T-cell (primary cell): Measurements from ENCODE around the gene ALDH16A1. TPM values are rescaled to one million over a fixed set of nuclear protein-coding genes. Genes with fewer than 3 reads are reported as not detected.

Experiments used
- ATAC-seq, 4 experiments: fragments of 200-7000 bp in 3 of 4; fragments of 150-1000 bp in 1 of 4; cut with Tn5 transposase; replicated peaks in 1 of 4; 1 replicate in 3 of 4; 2 replicates in 1 of 4; pipeline ENCODE4 v1.10.0; 2021; ENCODE audit warnings: moderate library complexity in 3 of 4, mild to moderate bottlenecking in 2 of 4, moderate number of reproducible peaks in 1 of 4
- CTCF ChIA-PET, 2 donors: fragments of 300-600 bp; sonication (Branson Sonifier 250); formaldehyde crosslinking; loops; one replicate each; lab custom pipeline; 2022; ENCODE audit warnings: antibody characterized with exemption in 2 of 2; lab: Charles Lee
- POLR2A ChIA-PET, 2 donors: fragments of 300-600 bp; sonication (Branson Sonifier 250); formaldehyde crosslinking; loops; one replicate each; lab custom pipeline; 2022; ENCODE audit warnings: antibody characterized with exemption in 2 of 2; lab: Charles Lee
- DNase-seq, 35 experiments: peaks; one replicate each; pipeline versions ENCODE4 v3.0.0 to v3.0.0-alpha.2; 2013 to 2023
- H3K27ac ChIP-seq: one replicate; pipeline ENCODE4 v1.5.1; 2013; ENCODE audit warnings: low read length
- H3K27me3 ChIP-seq, 2 experiments: replicated peaks in 1 of 2; 1 replicate in 1 of 2; 2 replicates in 1 of 2; pipeline versions ENCODE4 v1.6.1 to v1.7.0; 2013; ENCODE audit warnings: low read length in 1 of 2, mixed read lengths in 1 of 2; ENCODE audit not compliant: control insufficient read depth in 2 of 2, insufficient read depth in 2 of 2; ENCODE audit errors: extremely low read depth in 1 of 2
- H3K36me3 ChIP-seq, 2 donors: 1 replicate in 1 of 2; 2 replicates in 1 of 2; pipeline versions ENCODE4 v1.6.1 to v1.7.0; 2013; ENCODE audit warnings: low read length in 1 of 2; ENCODE audit not compliant: control insufficient read depth in 2 of 2, insufficient read depth in 1 of 2; ENCODE audit errors: extremely low read depth in 1 of 2
- H3K4me1 ChIP-seq, 2 experiments: 1 replicate in 1 of 2; 2 replicates in 1 of 2; pipeline versions ENCODE4 v1.6.1 to v1.7.0; 2013; ENCODE audit warnings: low read length in 2 of 2, mixed read lengths in 1 of 2; ENCODE audit not compliant: insufficient read depth in 2 of 2, control insufficient read depth in 1 of 2; ENCODE audit errors: extremely low read depth in 1 of 2
- H3K4me3 ChIP-seq, 2 donors: 1 replicate in 1 of 2; 2 replicates in 1 of 2; pipeline versions ENCODE4 v1.5.1 to v1.7.0; 2013; ENCODE audit warnings: mild to moderate bottlenecking in 2 of 2, low read length in 1 of 2, moderate library complexity in 1 of 2; ENCODE audit not compliant: control insufficient read depth in 1 of 2; ENCODE audit errors: extremely low read depth in 1 of 2
- H3K9me3 ChIP-seq: 2 replicates; pipeline ENCODE4 v1.7.0; 2013
- H3K27ac Mint-ChIP-seq, 2 donors: one replicate each; pipeline ENCODE4 v1.8.0; 2020 to 2021; ENCODE audit warnings: mild to moderate bottlenecking in 2 of 2, mixed read lengths in 2 of 2
- H3K27me3 Mint-ChIP-seq, 2 donors: one replicate each; pipeline ENCODE4 v1.8.0; 2021 to 2022; ENCODE audit warnings: mixed read lengths in 2 of 2
- H3K36me3 Mint-ChIP-seq: one replicate; pipeline ENCODE4 v1.8.0; 2021; ENCODE audit warnings: mixed read lengths
- H3K4me1 Mint-ChIP-seq, 3 donors: one replicate each; pipeline ENCODE4 v1.8.0; 2020 to 2022; ENCODE audit warnings: mixed read lengths in 3 of 3, mild to moderate bottlenecking in 1 of 3
- H3K4me3 Mint-ChIP-seq, 3 donors: one replicate each; pipeline ENCODE4 v1.8.0; 2020 to 2022; ENCODE audit warnings: mild to moderate bottlenecking in 3 of 3, mixed read lengths in 3 of 3, moderate library complexity in 3 of 3
- H3K9me3 Mint-ChIP-seq, 3 donors: one replicate each; pipeline ENCODE4 v1.8.0; 2020 to 2022; ENCODE audit warnings: mixed read lengths in 3 of 3
- WGBS: methylation state at CpG from one replicate; pipeline ENCODE4 v1.1.5; 2013; ENCODE audit warnings: missing lambda C conversion rate; ENCODE audit not compliant: insufficient coverage; 5-methylcytosine and 5-hydroxymethylcytosine counted together
- total RNA-seq, 35 experiments: library from RNA in 6 of 35; stranded (reverse) in 6 of 35; fragments of 120-200 nt in 1 of 35; gene quantifications; one replicate each; pipeline versions ENCODE4 v1.2.1 to v1.2.4 and lab custom pipeline; 2013 to 2026

ALDH16A1 gene
- total RNA-seq, 5 donors from 2014 or later (not counting 1 experiment from before 2014, with no cell fraction given) = 32.8 to 57.2 (median 46.3) TPM

GRCh38 chr19:49417088-49417487 is 35.9 kb upstream of the ALDH16A1 start:
- no peaks in the 10 kb centered on the region for H3K36me3 Mint-ChIP-seq
- Histone ChIP-seq H3K27ac (no peak overlapping the region), H3K27me3 (peaks cover 3 to 61% of the 10 kb centered on the region in 2 experiments), H3K4me3 (no peak overlapping the region), H3K36me3 (no peaks in the 10 kb centered on the region), H3K9me3 (no peaks in the 10 kb centered on the region), H3K4me1 (peaks cover 4 to 18% of the 10 kb centered on the region in 2 experiments)
- no peak overlapping the region for H3K27ac Mint-ChIP-seq
- WGBS = 43% methylated on average over 2 of the region's 7 CpGs
- DNase-seq (no peak), ATAC-seq (no peak)
- peaks cover 19 to 26% (median 25%) of the 10 kb centered on the region in 3 donors for H3K4me1 Mint-ChIP-seq
- H3K9me3 Mint-ChIP-seq = no peaks in the 10 kb centered on the region
- POLR2A ChIA-PET = no interaction called here
- CTCF ChIA-PET = no interaction called here
- H3K4me3 Mint-ChIP-seq = no peak overlapping the region
- peaks cover 42 to 50% of the 10 kb centered on the region in 2 donors for H3K27me3 Mint-ChIP-seq

GRCh38 chr19:49418511-49418910 is 34.5 kb upstream of the ALDH16A1 start:
- Mint-ChIP-seq H3K4me3 (no peak overlapping the region), H3K27me3 (peaks cover 51 to 60% of the 10 kb centered on the region in 2 donors), H3K27ac (peak overlapping the region in 1 of 2 donors; percentile 63), H3K4me1 (peaks cover 24 to 32% (median 31%) of the 10 kb centered on the region in 3 donors), H3K36me3 (no peaks in the 10 kb centered on the region), H3K9me3 (no peaks in the 10 kb centered on the region)
- Histone ChIP-seq H3K4me3 (no peak overlapping the region), H3K4me1 (peaks cover 8 to 27% of the 10 kb centered on the region in 2 experiments), H3K36me3 (no peaks in the 10 kb centered on the region), H3K27ac (no peak overlapping the region), H3K9me3 (no peaks in the 10 kb centered on the region), H3K27me3 (peaks cover 6 to 76% of the 10 kb centered on the region in 2 experiments)
- 43% methylated on average over 1 of the region's 5 CpGs for WGBS
- ATAC-seq (no peak), DNase-seq (no peak)
- CTCF ChIA-PET = no interaction called here
- POLR2A ChIA-PET = no interaction called here

GRCh38 chr19:49419173-49419572 is 33.9 kb upstream of the ALDH16A1 start:
- H3K36me3 ChIP-seq = no peaks in the 10 kb centered on the region
- no peak overlapping the region for H3K27ac ChIP-seq
- Mint-ChIP-seq H3K4me3 (no peak overlapping the region), H3K36me3 (no peaks in the 10 kb centered on the region), H3K9me3 (no peaks in the 10 kb centered on the region), H3K27me3 (peaks cover 57 to 66% of the 10 kb centered on the region in 2 donors), H3K4me1 (peaks cover 30 to 38% (median 38%) of the 10 kb centered on the region in 3 donors), H3K27ac (no peak overlapping the region)
- H3K4me3 ChIP-seq = no peak overlapping the region
- DNase-seq (no peak), ATAC-seq (no peak)
- ChIA-PET CTCF (no interaction called here), POLR2A (no interaction called here)
- peaks cover 6 to 78% of the 10 kb centered on the region in 2 experiments for H3K27me3 ChIP-seq
- WGBS = 69% methylated on average over 2 of the region's 2 CpGs
- H3K9me3 ChIP-seq = no peaks in the 10 kb centered on the region
- peaks cover 13 to 34% of the 10 kb centered on the region in 2 experiments for H3K4me1 ChIP-seq

GRCh38 chr19:49420227-49420626 is 32.8 kb upstream of the ALDH16A1 start:
- no peak overlapping the region for H3K4me3 ChIP-seq
- peak overlapping the region in 1 of 3 donors; percentile 22 for H3K4me3 Mint-ChIP-seq
- ChIA-PET CTCF (interaction anchor here in 1 of 2 donors (0.5 to 1.0 kb wide), 3 partner anchors 14 to 419 kb away, joined by 3 to 5 read pairs (median 3); no protein-coding TSS in a partner anchor), POLR2A (no interaction called here)
- H3K9me3 ChIP-seq = no peaks in the 10 kb centered on the region
- no peaks in the 10 kb centered on the region for H3K9me3 Mint-ChIP-seq
- 100% methylated on average over 2 of the region's 2 CpGs for WGBS
- H3K4me1 ChIP-seq = peaks cover 13 to 37% of the 10 kb centered on the region in 2 experiments
- H3K4me1 Mint-ChIP-seq = peaks cover 35 to 47% (median 46%) of the 10 kb centered on the region in 3 donors
- ATAC-seq (no peak), DNase-seq (no peak)
- H3K27ac Mint-ChIP-seq = no peak overlapping the region
- no peaks in the 10 kb centered on the region for H3K36me3 Mint-ChIP-seq
- peaks cover 65 to 75% of the 10 kb centered on the region in 2 donors for H3K27me3 Mint-ChIP-seq
- no peaks in the 10 kb centered on the region for H3K36me3 ChIP-seq
- no peak overlapping the region for H3K27ac ChIP-seq
- peaks cover 6 to 85% of the 10 kb centered on the region in 2 experiments for H3K27me3 ChIP-seq

GRCh38 chr19:49421039-49421877 is 31.8 kb upstream of the ALDH16A1 start:
- Histone ChIP-seq H3K4me1 (peaks cover 13 to 42% of the 10 kb centered on the region in 2 experiments), H3K4me3 (peak overlapping the region in 1 of 2 donors; percentile 39), H3K27ac (no peak overlapping the region), H3K36me3 (no peaks in the 10 kb centered on the region), H3K27me3 (peaks cover 12 to 94% of the 10 kb centered on the region in 2 experiments), H3K9me3 (no peaks in the 10 kb centered on the region)
- 10% methylated on average over 37 of the region's 48 CpGs for WGBS
- peak in 2 of 4 experiments; percentile 39 to 64 for ATAC-seq
- Mint-ChIP-seq H3K27ac (no peak overlapping the region), H3K4me3 (peak overlapping the region; percentile 31 to 82 (median 35)), H3K27me3 (peaks cover 75 to 83% of the 10 kb centered on the region in 2 donors), H3K9me3 (no peaks in the 10 kb centered on the region), H3K4me1 (peaks cover 43 to 57% (median 53%) of the 10 kb centered on the region in 3 donors), H3K36me3 (no peaks in the 10 kb centered on the region)
- POLR2A ChIA-PET = no interaction called here
- peak in 5 of 35 experiments; percentile 20 to 54 (median 32) for DNase-seq
- CTCF ChIA-PET = interaction anchor here in 1 of 2 donors (0.6 kb wide), 1 partner anchor 420 kb away, joined by 3 read pairs; no protein-coding TSS in a partner anchor

GRCh38 chr19:49421878-49422202 is 31.2 kb upstream of the ALDH16A1 start:
- 14% methylated on average over 1 of the region's 3 CpGs for WGBS
- H3K9me3 Mint-ChIP-seq = no peaks in the 10 kb centered on the region
- H3K4me1 Mint-ChIP-seq = peaks cover 49 to 63% (median 59%) of the 10 kb centered on the region in 3 donors
- CTCF ChIA-PET = interaction anchor here in 1 of 2 donors (0.5 kb wide), 1 partner anchor 85 kb away, joined by 4 read pairs; no protein-coding TSS in a partner anchor
- H3K27ac ChIP-seq = no peak overlapping the region
- POLR2A ChIA-PET = no interaction called here
- H3K27ac Mint-ChIP-seq = no peak overlapping the region
- peaks cover 81 to 89% of the 10 kb centered on the region in 2 donors for H3K27me3 Mint-ChIP-seq
- ATAC-seq = no peak
- H3K4me3 ChIP-seq = no peak overlapping the region
- H3K36me3 ChIP-seq = no peaks in the 10 kb centered on the region
- peak overlapping the region in 2 of 3 donors; percentile 35 to 82 for H3K4me3 Mint-ChIP-seq
- H3K9me3 ChIP-seq = no peaks in the 10 kb centered on the region
- peaks cover 12 to 95% of the 10 kb centered on the region in 2 experiments for H3K27me3 ChIP-seq
- H3K4me1 ChIP-seq = peaks cover 13 to 46% of the 10 kb centered on the region in 2 experiments
- peaks cover 2% of the 10 kb centered on the region for H3K36me3 Mint-ChIP-seq
- no peak for DNase-seq
